Islet precursor cell (in vitro differentiated cells): ENCODE results near the gene AGPAT2.

Experiments used
- DNase-seq: peaks from one replicate; pipeline ENCODE4 v3.0.0-alpha.2; 2018

The AGPAT2 gene

DNA sequence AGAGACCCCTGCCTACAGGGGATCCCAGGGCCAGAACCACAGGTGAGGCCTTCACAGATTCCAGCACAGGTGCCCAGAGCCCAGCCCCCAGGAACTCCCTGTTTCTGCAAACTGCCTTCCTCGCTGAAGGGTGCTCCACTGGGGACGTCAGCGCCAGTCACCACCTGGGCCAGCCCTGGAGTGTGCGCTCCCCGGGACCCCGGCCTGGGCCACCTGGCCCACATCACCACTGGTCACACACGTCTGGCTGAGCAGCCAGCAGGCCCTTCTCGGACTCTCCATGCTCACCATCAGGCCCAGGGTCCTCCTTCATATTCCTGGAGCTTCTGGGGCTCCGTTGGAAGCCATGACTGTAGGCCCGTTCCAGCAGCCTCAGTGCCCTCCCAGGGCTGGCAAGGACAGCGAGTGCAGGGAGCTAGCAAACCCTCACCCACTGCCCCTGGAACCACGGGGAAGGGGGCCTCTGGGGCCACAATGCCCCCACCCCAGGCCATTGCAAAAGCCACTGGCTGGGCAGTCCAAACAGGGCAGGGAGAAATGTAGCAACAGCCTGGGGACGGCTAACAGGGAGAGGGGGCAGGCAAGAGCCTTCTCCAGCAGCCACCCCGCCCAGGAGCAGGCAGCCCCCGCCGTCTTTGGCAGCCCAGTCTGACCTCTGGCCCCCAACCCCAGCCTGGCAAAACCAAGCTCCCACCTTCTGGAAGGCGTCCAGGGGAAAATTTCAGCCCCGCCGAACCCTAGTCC, 1.3 kb downstream of the AGPAT2 start:
- DNase-seq: no peak

DNA sequence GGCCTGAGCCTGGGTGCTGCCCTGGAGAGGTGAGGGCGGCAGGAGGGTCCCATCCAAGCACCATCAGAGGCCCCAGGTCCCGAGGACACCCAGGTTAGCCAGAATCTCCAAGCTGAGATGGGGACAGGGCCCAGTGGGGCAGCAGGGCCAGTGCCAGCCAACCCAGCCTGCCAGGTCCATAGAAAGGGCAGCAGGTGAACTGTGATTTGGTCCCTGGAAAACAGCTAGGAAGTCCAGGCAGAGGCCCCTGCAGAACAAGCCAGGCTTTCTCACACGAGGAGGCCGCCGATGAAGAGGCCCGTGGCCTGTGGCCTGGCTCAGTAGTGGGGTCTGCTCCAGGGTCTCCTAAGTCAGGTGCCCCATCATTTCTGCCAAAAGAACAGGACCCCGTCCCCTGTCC, 2.0 kb downstream of the AGPAT2 start:
- no peak for DNase-seq

DNA sequence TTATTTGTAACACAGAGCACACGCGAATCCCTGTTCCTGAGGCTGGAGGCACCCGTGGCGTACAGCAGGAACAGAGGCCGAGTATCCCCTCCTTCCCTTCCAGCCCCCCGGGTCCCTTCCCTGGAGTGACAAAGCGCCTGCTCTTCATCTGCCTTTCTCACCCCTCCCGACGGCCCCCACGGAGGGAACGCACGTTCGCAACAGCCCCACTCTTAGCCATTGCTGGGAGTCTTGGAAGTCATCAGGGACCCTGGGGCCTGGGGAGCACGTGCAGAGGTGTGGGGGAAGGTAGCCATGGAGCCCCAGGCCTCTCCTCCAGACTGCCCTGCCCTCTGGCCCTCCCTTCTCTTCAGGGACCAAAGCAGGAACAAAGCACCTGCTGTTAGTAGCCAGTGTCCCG, 2.5 kb downstream of the AGPAT2 start:
- DNase-seq: no peak

DNA sequence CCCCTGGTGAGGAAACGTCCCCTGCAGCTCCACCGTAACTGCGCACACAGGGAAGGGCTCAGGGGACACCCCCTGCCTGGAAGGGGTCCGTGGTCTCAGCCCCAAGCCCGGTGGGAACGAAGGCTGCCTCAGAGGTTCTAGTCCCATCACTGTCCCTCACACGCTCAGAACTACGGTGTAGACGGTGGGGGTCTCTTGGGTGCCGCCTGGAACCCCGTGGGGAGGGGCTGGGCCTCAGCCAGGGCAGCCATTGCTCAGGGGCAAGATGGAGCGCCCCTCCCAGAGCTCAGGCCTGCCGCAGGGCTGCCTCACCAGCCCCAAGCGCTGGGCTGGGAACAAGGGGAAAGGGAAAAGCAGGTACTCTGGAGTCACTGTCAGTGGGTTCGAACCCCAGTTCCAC, 2.9 kb downstream of the AGPAT2 start:
- no peak for DNase-seq

DNA sequence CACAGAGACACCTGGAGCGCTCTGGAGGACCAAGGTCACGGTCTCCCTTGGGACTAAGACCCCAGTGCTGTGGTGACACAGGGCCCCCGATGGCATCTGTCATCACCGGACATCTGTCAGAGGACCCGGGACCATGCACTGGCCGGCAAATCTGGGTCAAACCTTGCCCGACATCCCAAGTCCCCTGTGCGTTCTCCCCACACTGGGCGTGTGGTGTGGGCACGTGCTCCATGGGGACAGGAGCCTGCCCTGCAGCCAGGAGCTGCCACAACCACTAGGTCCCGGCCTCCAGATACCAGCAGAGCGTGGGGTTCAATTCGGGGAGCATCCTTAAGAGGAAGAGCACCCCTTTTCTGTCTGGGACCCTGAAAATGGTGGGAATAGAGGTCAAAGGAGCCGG, 3.5 kb downstream of the AGPAT2 start:
- no peak for DNase-seq

DNA sequence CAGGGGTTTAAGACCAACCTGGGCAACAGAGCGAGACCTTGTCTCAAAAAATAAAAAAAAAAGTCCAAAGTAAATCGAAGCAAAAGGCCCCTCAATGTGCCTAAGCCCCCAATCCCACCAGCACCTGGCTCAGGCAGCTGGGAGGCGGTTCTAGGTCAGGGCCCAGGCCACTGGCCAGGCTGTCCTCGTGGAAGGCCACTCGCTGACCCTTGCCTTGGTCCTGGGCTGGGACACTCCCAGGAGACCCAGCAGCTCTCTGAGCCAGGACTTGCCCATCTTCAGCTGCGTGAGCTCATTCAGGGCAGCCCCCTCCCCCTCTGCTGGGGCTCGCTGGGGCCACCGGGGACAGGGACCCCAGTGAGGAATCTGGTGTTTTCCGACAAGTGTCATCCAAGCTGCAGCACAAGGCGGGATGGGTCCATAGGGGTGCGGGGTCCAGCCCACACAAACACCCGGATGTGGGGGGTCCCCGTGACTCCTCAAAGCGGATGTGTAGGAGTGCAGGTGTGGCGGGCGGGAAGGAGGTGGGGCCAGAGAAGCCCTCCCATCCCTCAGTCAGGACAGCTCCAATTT, 4.0 kb downstream of the AGPAT2 start:
- DNase-seq: no peak

DNA sequence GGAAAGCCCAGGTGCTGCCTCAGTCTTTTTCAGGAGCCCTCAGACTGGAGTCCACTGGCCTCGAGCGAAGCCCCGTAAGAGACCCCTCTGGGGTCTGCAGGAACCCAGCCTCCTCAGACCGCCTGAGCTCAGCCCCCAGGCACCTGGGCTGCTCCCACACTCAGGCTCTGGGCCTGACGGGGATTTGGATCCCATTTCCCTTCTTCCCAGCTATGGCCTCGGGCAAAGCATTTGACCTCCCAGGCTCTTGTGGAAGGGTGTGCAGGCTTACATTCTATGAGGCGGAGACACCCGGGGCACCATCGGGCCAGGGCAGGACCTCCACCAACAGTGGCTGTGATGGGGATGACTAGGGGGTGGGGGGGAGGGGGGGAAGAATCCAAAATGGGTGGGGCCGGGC, 4.5 kb downstream of the AGPAT2 start:
- DNase-seq: no peak

DNA sequence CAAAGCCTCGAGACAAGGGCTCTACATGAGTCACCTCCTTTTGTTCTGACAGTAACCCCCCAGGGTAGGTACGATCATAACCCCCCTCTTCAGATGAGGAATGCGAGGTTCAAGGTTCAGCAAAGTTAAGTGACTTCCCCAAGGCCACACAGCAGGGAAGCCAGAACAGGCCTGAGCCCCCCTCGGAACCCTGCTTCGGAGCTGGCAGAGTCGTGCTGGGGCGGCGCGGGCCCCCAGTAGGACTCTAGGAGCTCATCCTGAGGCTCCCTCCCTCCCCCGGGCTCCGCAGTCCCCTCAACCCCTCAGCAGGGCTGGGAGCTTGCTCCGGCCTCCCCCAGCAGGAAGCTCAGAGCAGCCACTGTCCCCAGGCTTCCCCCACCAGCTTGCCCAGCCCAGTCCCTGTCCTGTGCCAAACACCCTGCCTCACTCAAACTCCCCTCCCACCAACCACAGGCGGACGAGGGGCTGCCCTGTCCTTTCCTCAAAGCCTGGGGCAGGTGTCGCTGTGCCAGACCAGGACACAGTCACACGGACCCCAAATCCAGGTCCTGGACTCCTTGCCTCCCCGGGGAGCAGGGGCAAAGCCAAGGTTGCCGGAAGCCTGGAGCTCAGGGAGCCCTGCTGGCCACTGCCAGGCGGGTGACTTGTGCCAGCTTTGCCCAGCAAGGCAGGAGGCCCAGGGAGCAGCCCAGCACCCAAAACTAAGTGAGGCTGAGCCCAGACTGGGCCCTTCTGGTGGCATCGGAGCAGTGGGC, 5.1 kb downstream of the AGPAT2 start:
- no peak for DNase-seq

DNA sequence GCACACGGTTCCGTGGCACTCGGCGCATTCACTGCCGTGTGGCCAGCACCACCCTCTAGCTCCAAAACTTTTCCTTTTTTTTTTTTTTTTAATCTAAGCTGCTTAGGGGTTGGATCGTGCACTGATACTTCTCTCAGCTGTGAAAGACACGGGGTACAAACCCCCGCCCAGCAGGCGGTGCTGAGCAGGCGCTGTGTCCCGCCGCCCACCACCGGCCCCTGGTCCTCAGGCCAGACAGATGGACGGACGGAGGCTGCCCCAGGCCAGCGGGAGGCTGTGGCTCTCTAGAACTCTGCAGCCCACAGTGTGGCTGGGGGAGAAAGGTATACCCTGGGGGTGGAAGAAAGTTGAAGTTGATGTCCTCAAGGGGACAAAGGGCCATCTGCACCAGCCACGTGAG, 6.2 kb downstream of the AGPAT2 start:
- no peak for DNase-seq

DNA sequence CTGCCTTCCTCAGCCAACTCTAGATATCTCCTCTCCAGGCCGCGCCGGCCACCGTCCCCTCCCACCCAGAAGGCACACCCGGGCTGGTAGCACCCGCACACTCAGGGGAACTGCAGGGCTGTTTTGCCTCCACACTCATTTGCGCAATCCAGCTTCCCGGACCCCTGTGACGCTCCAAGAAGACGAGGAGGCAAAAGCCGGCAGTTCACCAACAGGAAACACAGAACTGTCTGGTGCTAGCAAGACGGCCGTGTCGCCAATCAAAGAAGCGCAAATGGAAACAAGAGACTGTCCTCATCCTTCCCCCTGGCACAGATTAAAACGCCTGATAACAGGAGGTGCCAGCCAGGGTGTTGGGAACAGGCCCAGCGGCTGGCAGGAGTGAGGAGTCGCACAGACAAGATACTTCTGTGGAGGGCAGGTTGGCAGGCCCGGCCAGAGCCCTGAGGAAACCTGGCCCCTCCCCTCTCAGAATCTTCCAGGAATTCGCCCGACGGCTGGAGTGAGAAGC, 7.8 kb downstream of the AGPAT2 start:
- DNase-seq: no peak

DNA sequence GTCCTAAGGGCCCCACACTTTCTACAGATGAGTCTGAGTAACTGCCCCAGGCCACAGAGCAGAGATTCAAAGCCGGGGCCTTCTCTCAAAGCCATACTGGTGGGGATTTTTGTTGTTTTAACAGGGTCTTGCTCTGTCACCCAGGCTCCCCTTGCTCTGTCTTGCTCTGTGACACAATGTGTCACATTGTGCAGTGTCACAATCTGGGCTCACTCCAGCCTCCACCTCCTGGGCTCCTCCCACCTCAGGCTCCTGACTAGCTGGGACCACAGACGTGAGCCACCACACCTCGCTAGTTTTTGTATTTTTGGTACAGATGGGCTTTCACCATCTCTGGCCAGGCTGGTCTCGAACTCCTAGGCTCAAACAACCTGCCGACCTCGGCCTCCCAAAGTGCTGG, 8.6 kb downstream of the AGPAT2 start:
- DNase-seq: no peak

DNA sequence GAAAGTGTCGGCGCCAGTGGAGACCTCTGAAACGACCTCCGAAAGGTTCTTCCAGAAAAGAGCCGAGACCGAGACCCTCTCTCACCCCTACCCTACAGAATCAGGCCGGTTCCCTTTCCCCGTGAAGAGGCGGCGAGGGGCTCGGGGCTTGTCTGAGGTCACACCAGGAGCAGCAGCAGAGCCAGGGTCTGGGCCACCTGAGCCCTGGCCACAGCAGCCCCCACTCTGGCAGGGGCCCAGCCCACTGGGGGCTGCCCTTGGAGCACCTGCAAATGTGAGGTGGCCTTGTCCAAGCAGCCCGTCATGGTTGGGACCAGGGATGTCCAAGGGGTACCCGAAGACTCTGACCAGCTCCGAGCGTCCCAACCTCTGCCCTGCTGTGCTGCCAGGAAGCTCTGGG, 9.2 kb downstream of the AGPAT2 start:
- DNase-seq: no peak

DNA sequence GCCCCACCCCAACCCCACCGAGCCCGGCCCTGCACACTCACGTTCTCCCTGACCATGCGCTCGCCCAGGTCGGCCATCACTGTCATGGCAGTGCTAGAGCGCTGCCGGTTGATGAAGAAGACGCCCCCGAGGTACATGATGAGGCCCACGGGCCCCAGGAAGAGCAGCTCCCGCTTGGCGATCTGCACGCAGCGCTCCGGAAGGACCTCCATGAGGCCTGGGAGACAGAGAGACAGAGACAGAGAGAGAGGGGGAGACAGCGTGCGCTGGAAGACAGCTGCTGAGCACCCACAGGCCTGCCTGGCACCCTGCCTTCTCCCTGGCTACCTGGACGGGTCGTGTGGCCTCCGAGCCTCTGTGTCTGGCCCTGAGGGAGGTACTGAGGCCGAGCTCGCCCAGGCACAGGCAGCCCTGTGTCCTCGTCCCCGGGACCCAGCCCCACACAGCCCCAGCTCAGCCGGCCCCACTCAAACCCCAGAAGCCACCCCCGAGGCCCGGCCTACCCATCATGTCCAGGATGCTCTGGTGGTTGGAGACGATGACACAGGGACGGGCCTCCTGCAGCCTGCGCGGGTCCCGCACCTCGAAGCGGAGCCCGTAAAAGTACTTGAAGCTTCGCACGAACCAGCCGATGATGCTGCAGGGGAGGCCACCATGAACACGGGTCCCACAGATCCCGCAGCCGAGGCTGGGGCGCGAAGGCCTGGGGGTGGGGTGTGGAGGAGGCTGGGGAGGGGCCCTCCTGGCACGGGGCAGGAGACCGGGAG, 10.2 kb downstream of the AGPAT2 start:
- no peak for DNase-seq

DNA sequence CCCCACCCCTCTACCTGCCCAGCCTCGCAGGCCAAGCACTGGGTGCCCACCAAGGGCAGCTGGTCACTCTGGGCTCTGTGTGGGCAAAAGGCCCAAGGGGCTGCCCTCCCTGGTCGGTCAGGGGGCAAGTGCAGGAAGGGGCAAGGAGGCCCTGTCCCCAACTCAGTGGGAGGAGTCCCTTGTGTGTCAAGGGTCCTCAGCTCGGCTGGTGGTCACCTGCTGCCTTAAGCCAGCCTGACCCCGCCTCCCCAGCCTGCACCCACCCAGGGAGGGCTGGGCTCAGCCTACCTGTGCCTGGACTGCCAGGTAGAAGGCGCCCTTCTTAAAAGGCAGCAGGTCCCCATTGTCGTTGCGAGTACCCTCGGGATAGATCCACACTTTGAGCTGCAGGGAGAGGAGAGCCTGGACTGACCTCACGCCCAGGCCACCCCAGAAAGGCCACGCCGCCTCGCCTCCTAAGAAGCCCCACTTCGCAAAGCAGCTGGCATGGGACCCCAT, 10.9 kb downstream of the AGPAT2 start:
- DNase-seq: no peak

DNA sequence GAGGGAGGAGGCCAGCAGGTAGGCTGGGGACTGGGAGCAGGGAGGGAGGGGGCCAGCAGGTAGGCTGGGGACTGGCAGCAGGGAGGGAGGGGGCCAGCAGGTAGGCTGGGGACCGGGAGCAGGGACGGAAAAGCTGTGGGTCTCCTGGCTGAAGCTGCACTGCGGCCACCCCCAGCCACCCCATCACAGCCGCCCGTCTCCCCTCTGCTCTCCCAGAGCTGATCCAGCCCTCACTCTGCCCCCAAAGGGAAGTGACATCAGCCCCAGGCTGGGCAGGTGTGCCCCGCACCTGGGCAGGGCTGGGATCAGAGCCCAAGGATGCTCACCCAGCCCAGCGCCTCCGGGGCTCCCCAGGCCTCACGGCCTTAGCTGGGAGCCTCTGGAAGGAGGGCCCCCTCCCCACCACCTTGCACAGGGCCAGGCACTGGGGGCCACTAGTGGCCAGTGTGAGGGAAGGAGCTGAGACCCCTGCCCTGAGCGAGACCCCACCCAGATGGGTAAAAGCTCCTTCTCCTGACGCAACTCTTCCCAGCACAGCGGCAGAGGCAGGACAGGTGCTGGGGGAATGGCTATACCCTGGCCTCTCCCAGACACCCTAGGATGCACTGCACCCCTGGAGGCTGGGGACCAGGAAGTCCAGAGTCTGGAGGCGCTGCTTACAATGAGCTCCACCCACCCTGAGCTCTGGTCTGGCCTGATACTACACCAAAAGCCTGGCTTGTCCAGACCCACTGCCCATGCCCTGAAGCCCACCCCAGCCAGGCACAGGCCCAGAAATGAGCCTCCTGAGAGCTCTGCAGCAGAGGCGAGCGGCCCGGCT, 11.6 kb downstream of the AGPAT2 start:
- no peak for DNase-seq

DNA sequence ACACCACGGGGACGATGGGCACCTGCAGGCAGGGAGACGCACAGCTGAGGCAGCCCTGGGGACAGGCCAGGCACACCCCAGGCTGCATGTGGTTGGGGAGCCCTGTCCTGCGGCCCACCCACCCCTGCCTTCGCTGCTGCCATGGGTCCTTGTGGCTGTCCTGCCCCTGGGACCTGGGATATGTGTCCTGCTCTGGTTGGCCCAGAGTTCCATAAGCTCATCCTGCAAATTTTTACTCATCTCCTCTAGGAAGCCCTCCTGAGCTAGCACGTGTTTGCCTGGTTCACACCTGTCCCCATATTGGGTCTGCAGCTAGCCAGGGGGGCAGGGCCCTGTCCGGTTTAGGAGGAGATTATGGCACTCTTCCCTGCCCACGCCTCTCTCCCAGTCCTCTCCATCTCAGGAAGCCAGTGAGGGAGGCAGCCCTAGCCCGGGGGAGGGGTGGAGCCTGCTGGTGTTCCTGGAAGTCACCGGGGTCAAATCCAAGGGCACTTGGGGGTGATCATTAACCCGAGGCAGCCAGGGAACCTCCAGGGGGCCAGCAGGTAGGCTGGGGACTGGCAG, 12.4 kb downstream of the AGPAT2 start:
- DNase-seq: no peak

DNA sequence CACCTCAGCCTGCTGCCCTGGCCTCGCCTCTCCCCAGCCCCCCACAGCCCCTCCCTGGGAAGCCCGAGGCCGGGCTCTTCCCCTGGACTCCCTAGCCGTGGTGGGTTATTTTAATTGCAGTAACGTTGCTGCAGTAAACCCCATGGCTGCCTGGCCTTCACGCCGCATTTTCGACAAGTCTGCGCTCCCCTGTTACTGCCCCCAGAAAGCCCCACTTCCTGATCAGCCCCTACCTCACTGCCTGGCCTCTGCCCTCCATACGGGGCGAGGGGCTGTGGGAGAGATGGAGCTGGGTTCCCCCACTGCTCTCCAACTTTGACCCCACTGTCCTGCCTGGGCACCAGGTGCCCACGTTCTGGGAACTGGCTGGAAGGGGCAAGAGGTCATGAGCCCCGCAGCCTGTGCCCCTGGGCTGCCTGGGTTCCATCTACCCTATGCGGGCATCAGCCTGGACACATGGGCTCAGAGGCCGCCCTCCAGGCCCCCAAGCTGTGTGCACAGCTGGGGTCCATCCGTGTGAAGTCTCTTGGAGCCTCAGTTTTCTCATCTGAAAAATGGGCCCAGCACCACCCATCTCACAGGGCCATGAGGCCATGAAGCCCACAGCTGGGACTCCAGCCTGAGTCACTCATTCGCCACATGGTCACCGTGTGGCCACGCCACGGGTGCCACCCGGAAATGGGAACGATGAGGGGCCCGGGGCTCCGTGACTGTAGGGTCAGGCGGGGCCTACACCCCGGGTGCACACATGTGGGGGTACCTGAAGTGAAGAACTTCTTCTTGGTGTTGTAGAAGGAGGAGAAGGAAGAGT, 13.1 kb downstream of the AGPAT2 start:
- no peak for DNase-seq

DNA sequence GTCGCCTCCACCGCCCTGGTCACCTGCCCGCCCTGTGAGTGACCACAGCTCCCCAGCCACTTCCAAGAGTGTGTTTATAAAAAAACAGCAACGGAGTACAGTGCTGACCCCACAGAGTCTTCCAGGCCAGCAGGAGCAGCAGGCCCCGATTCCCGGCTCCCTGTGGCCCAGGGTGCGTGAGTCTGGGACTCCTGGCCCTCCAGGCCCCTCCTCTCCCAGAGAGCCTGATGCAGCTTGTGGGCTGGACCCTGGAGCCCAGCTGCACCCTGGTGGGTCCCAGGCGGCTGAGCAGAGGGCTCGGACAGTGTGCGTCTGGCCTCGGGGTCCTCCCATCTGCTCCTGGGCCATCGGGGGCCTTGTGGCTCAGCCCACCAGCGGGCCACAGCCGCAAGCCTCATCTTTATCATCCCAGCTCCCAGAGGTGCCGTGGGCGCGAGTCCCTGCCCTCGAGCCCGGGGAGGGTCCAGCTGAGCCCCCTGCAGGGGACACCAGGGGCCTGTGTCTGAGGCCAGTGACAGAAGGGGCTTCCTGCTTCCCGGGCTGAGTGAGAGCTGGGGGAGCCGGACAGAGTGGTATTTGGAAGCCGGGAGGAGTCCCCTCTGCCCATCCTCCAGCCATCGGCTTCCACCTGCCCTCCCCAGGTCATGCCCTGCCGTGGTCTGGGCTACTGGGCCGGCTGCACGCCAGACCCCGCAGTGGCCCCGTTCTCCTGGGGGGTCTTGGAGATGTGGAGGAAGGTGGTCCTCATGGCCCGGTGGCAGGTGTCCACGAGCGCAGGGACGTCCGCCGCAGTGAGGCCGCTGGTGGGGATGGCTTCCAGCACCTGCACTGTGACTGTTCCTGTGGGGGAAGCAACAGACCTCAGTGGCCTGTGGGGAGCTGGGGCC, 13.9 kb downstream of the AGPAT2 start:
- DNase-seq: no peak

DNA sequence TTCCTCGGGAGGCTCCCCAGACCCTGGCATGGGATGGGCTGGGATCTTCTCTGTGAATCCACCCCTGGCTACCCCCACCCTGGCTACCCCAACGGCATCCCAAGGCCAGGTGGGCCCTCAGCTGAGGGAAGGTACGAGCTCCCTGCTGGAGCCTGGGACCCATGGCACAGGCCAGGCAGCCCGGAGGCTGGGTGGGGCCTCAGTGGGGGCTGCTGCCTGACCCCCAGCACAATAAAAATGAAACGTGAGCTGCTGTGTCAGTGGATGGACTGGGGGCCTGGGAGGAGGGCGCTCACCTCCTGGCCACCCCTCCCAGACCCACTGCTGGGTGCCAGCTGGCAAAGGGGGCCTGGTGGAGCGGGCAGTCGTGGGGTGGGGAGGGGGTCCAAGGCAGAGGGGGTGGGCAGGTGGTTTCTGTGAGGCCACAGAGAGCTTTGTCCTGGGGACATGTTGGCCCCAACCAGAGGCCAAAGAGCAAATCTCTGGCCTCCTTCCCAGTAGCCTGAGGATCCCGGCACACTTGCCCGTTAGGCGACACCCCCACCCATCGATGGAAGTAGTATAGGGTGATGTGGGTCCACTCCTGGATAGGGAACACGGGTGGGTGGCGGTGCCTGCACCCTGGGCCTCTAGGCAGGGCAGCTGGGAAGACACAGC, 14.7 kb downstream of the AGPAT2 start:
- DNase-seq: no peak
